HepG2 (cell line): Measurements from ENCODE around the gene SMIM10L2A. TPM values are rescaled to one million over a fixed set of nuclear protein-coding genes. Genes with fewer than 3 reads are reported as not detected.

ENCODE experiments used
- ATAC-seq: fragments of 200-7000 bp; cut with Tn5 transposase; 3 replicates; pipeline ENCODE4 v1.9.1; 2020; ENCODE audit warnings: mild to moderate bottlenecking, moderate library complexity
- BruUV-seq: library from RNA; stranded (reverse); fragments of 400-500 nt; replicated peaks from 2 replicates; lab custom pipeline; 2021; lab: Mats Ljungman, UMichigan
- CTCF ChIA-PET: fragments of 300-600 bp; formaldehyde crosslinking; extraction: SDS; loops from one replicate; lab custom pipeline; 2021; ENCODE audit warnings: low total read pairs, inconsistent platforms, low intra/inter-chr PET ratio; lab: Yijun Ruan, JAX
- POLR2A ChIA-PET: fragments of 350-600 bp; sonication (Branson Sonifier 250); formaldehyde crosslinking; loops from one replicate; lab custom pipeline; 2020; ENCODE audit warnings: antibody characterized with exemption, inconsistent platforms; lab: Yijun Ruan, JAX
- DNase-seq: peaks from one replicate; pipeline ENCODE4 v3.0.0-alpha.2; 2015; ENCODE audit warnings: low spot score
- FAIRE-seq: peaks from 3 replicates; lab custom pipeline; 2011; peaks lifted over from hg19 to GRCh38; lab: Jason Lieb, UNC
- H2AFZ ChIP-seq: one replicate; pipeline ENCODE4 v1.6.1; 2011; ENCODE audit warnings: low read length, inconsistent platforms
- H3K27ac ChIP-seq: fragments of 300-600 bp; 3 replicates; pipeline ENCODE4 v1.8.0; 2011; ENCODE audit warnings: mixed run types, mild to moderate bottlenecking, mixed read lengths, low read length, inconsistent platforms; ENCODE audit not compliant: insufficient read depth; ENCODE audit errors: extremely low read length
- H3K27me3 ChIP-seq, 2 experiments: fragments of 200-600 bp in 1 of 2; 2 replicates in 1 of 2; 3 replicates in 1 of 2; pipeline versions ENCODE4 v1.6.0 to v1.8.0; 2011; ENCODE audit warnings: low read length in 2 of 2, mild to moderate bottlenecking in 2 of 2, moderate library complexity in 2 of 2, inconsistent platforms in 1 of 2; ENCODE audit not compliant: insufficient read depth in 2 of 2, control insufficient read depth in 1 of 2
- H3K36me3 ChIP-seq, 2 experiments: fragments of 200-600 bp in 1 of 2; replicated peaks in 1 of 2; 2 replicates in 1 of 2; 3 replicates in 1 of 2; pipeline versions ENCODE4 v1.5.1 to v1.8.0; 2011; ENCODE audit warnings: low read length in 2 of 2, inconsistent platforms in 1 of 2; ENCODE audit not compliant: insufficient read depth in 2 of 2, control insufficient read depth in 1 of 2
- H3K4me1 ChIP-seq: 2 replicates; pipeline ENCODE4 v1.5.1; 2012; ENCODE audit warnings: low read length, inconsistent platforms; ENCODE audit not compliant: insufficient read depth
- H3K4me2 ChIP-seq: 2 replicates; pipeline ENCODE4 v1.6.0; 2011; ENCODE audit warnings: low read depth, low read length, inconsistent platforms
- H3K4me3 ChIP-seq, 3 experiments: fragments of 200-600 bp in 1 of 3; sonication (generic), shearing (Covaris generic) in 1 of 3; replicated peaks in 1 of 3; 2 replicates each; pipeline ENCODE4 v1.5.1; 2011 to 2016; ENCODE audit warnings: low read length in 3 of 3, inconsistent platforms in 2 of 3, low read depth in 2 of 3, mild to moderate bottlenecking in 2 of 3, control low read depth in 1 of 3, mixed read lengths in 1 of 3; ENCODE audit not compliant: insufficient read depth in 1 of 3
- H3K79me2 ChIP-seq: one replicate; pipeline ENCODE4 v1.6.1; 2011; ENCODE audit warnings: low read length, inconsistent platforms; ENCODE audit not compliant: insufficient read depth
- H3K9ac ChIP-seq: 2 replicates; pipeline ENCODE4 v1.6.0; 2011; ENCODE audit warnings: mild to moderate bottlenecking, low read depth, low read length, inconsistent platforms; ENCODE audit not compliant: insufficient read depth
- H3K9me3 ChIP-seq: 2 replicates; pipeline ENCODE4 v1.5.1; 2012; ENCODE audit warnings: mild to moderate bottlenecking, low read length
- H4K20me1 ChIP-seq: 2 replicates; pipeline ENCODE4 v1.6.0; 2011; ENCODE audit warnings: inconsistent platforms, mild to moderate bottlenecking, low read length, moderate library complexity; ENCODE audit not compliant: insufficient read depth
- ARNTL ChIP-seq: sonication (generic); formaldehyde crosslinking; IDR thresholded peaks from 2 replicates; pipeline ENCODE4 v1.4.0; 2020; ENCODE audit warnings: mild to moderate bottlenecking, missing genetic modification reagents
- ATF7 ChIP-seq, 2 experiments: fragments of 450-650 bp in 1 of 2; sonication (generic) in 1 of 2; formaldehyde crosslinking in 1 of 2; IDR thresholded peaks; 2 replicates each; pipeline versions ENCODE4 v1.4.0 to v1.6.1; 2016 to 2020; ENCODE audit warnings: antibody characterized with exemption in 1 of 2, mild to moderate bottlenecking in 1 of 2, missing genetic modification reagents in 1 of 2
- CEBPB ChIP-seq: IDR thresholded peaks from 2 replicates; pipeline ENCODE4 v1.6.1; 2011; ENCODE audit warnings: low read depth, low read length, improper control_type of control experiment, borderline replicate concordance
- CREB1 ChIP-seq, 2 experiments: fragments of 450-650 bp in 1 of 2; IDR thresholded peaks; 2 replicates each; pipeline ENCODE4 v1.6.1; 2016 to 2017; ENCODE audit warnings: control low read depth in 1 of 2, mild to moderate bottlenecking in 1 of 2, missing compliant biosample characterization in 1 of 2, missing genetic modification characterization in 1 of 2
- HMGA1 ChIP-seq: sonication (generic); formaldehyde crosslinking; conservative IDR thresholded peaks from 2 replicates; pipeline ENCODE4 v1.4.0; 2020; ENCODE audit warnings: missing genetic modification reagents
- MBNL3 ChIP-seq: fragments of 250-450 bp; sonication (Bioruptor Pico); conservative IDR thresholded peaks from 2 replicates; pipeline ENCODE4 v1.8.0; 2022; ENCODE audit warnings: mild to moderate bottlenecking, inconsistent platforms
- MEIS2 ChIP-seq: sonication (generic); formaldehyde crosslinking; IDR thresholded peaks from 2 replicates; pipeline ENCODE4 v1.9.0; 2021; ENCODE audit warnings: mild to moderate bottlenecking, missing genetic modification reagents
- PAX8 ChIP-seq: sonication (generic); formaldehyde crosslinking; IDR thresholded peaks from 2 replicates; pipeline ENCODE4 v1.8.0; 2022; ENCODE audit warnings: mild to moderate bottlenecking, missing genetic modification reagents, borderline replicate concordance
- SAP130 ChIP-seq: IDR thresholded peaks from 2 replicates; pipeline ENCODE4 v1.6.1; 2016; ENCODE audit warnings: low read depth
- THAP11 ChIP-seq: IDR thresholded peaks from 2 replicates; pipeline ENCODE4 v1.6.1; 2016; ENCODE audit warnings: missing biosample characterization, missing genetic modification reagents
- ZKSCAN1 ChIP-seq: fragments of 150-350 bp; IDR thresholded peaks from 2 replicates; pipeline ENCODE4 v1.6.1; 2014; ENCODE audit warnings: low read length
- ZNF3 ChIP-seq: IDR thresholded peaks from 2 replicates; pipeline ENCODE4 v1.7.0; 2017; ENCODE audit warnings: inconsistent platforms
- ZNF367 ChIP-seq: sonication (generic); formaldehyde crosslinking; IDR thresholded peaks from 2 replicates; pipeline ENCODE4 v1.4.0; 2020; ENCODE audit warnings: missing genetic modification reagents, borderline replicate concordance
- ZNF430 ChIP-seq: sonication (generic); formaldehyde crosslinking; IDR thresholded peaks from 2 replicates; pipeline ENCODE4 v1.9.0; 2021; ENCODE audit warnings: mild to moderate bottlenecking, missing genetic modification reagents
- ZNF674 ChIP-seq: sonication (generic); formaldehyde crosslinking; IDR thresholded peaks from 2 replicates; pipeline ENCODE4 v1.5.0; 2020; ENCODE audit warnings: low read depth, mild to moderate bottlenecking, missing genetic modification reagents
- WGBS: methylation state at CpG from one replicate; pipeline ENCODE4 v1.1.6; 2017; ENCODE audit warnings: low lambda C conversion rate; 5-methylcytosine and 5-hydroxymethylcytosine counted together
- in situ Hi-C: cut with HindIII; loops from 2 replicates; pipeline ENCODE4 v1.10.0; 2017; ENCODE audit warnings: low pct_unique_long_range_greater_than_20kb; ENCODE audit not compliant: extremely low pct_ligation_motif_present
- intact Hi-C: fragments of 100-400 bp; cut with micrococcal nuclease; formaldehyde crosslinking; loops from one replicate; pipeline ENCODE4 v1.10.0; 2022; ENCODE audit not compliant: unreplicated experiment
- polyA plus RNA-seq, 8 experiments: library from polyadenylated mRNA; depleted of rRNA in 3 of 8; stranded (reverse) in 7 of 8; unstranded in 1 of 8; fragments of >200 nt; fragmentation: Illumina TruSeq in 4 of 8; extraction: Trizol in 4 of 8; gene quantifications; 2 replicates each; pipeline versions ENCODE4 v1.2.1 to v1.2.3, GENCODE V29; 2011 to 2016; ENCODE audit warnings: low read depth in 4 of 8, missing spikeins in 1 of 8, mixed read lengths in 1 of 8; ENCODE audit not compliant: insufficient read depth in 1 of 8
- total RNA-seq, 5 experiments: library from RNA; depleted of rRNA; stranded (reverse); fragments of >200 nt; fragmentation: Illumina TruSeq; extraction: Trizol; gene quantifications; 2 replicates each; pipeline ENCODE4 v1.2.3, GENCODE V29; 2016; ENCODE audit warnings: low read depth in 1 of 5
- TF ChIP-seq, protein P1 (sequence below), 2 experiments: fragments of 450-650 bp in 1 of 2; sonication (generic) in 1 of 2; formaldehyde crosslinking; IDR thresholded peaks; 2 replicates each; pipeline versions ENCODE4 v1.5.0 to v1.8.0; 2020 to 2022; ENCODE audit warnings: mild to moderate bottlenecking in 1 of 2, missing genetic modification reagents in 1 of 2
- TF ChIP-seq, protein P2 (sequence below): IDR thresholded peaks from 2 replicates; pipeline ENCODE4 v1.6.1; 2016
- TF ChIP-seq, protein P3 (sequence below): sonication (generic); formaldehyde crosslinking; IDR thresholded peaks from 2 replicates; pipeline ENCODE4 v1.4.0; 2020; ENCODE audit warnings: missing genetic modification reagents, mild to moderate bottlenecking, borderline replicate concordance
- TF ChIP-seq, protein P4 (sequence below): sonication (generic); formaldehyde crosslinking; IDR thresholded peaks from 2 replicates; pipeline ENCODE4 v1.5.0; 2020; ENCODE audit warnings: missing genetic modification reagents
- TF ChIP-seq, protein P5 (sequence below): sonication (generic); formaldehyde crosslinking; IDR thresholded peaks from 2 replicates; pipeline ENCODE4 v1.8.1; 2023; ENCODE audit warnings: missing genetic modification reagents, mild to moderate bottlenecking, borderline replicate concordance
- TF ChIP-seq, protein P6 (sequence below): sonication (generic); formaldehyde crosslinking; IDR thresholded peaks from 2 replicates; pipeline ENCODE4 v1.4.0; 2020; ENCODE audit warnings: missing genetic modification reagents

Gene SMIM10L2A
- total and polyA plus RNA-seq, 2 of the 13 experiments (the other 11 are each of a cell fraction or from before 2014, with no cell fraction given) = not detected

DNA sequence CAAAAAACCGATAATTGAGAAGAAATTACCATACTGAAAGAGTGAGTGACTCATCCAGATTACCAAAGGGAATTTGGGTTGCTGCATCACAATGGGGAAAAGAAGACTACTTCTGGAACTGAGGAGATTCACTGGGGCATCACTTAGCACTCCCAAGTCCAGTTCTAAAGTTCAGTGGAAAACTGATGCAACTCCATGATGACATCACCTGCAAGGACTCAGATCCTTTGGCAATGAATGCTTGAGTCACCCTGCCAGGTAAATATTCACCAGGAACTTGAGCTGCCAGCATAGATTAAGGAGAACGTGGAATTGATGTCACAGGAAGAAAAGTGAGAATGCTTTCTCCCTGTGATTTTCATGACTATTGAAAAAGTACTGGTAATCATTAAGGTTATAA is 32.0 kb upstream of the SMIM10L2A start:
- ChIA-PET POLR2A (no interaction called here), CTCF (no interaction called here)
- FAIRE-seq = no peak
- H3K27ac ChIP-seq = no peak overlapping the region
- no peaks in the 10 kb centered on the region for H3K9me3 ChIP-seq
- H3K4me1 ChIP-seq = no peaks in the 10 kb centered on the region
- WGBS = 6% methylated on average over 2 of the region's 2 CpGs
- peak; percentile 51 for DNase-seq
- ATAC-seq = no peak
- no peak overlapping the region for H3K4me3 ChIP-seq
- intact Hi-C loops (no loop called here), in situ Hi-C loops (no loop called here)
- BruUV-seq = no TSS peak
- no peak overlapping the region for H3K4me2 ChIP-seq
- H3K27me3 ChIP-seq = no peaks in the 10 kb centered on the region
- H3K9ac ChIP-seq = no peak overlapping the region
- H2AFZ ChIP-seq = no peak overlapping the region
- no peaks in the 10 kb centered on the region for H3K36me3 ChIP-seq
- H4K20me1 ChIP-seq = no peaks in the 10 kb centered on the region
- H3K79me2 ChIP-seq = no peaks in the 10 kb centered on the region
- TF ChIP-seq, protein P1, sequence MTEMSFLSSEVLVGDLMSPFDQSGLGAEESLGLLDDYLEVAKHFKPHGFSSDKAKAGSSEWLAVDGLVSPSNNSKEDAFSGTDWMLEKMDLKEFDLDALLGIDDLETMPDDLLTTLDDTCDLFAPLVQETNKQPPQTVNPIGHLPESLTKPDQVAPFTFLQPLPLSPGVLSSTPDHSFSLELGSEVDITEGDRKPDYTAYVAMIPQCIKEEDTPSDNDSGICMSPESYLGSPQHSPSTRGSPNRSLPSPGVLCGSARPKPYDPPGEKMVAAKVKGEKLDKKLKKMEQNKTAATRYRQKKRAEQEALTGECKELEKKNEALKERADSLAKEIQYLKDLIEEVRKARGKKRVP (CRISPR knock-in tag; IDR thresholded peaks at IDR 0.05) = peak in 1 of 2 experiments; percentile 96; a peak in 2 of 4 replicates
- TF ChIP-seq ARNTL (CRISPR knock-in tag) (no peak), PAX8 (no peak), THAP11 (CRISPR knock-in tag) (0 out of 2 replicates have a peak, but pooled peaks have one; percentile 24), CREB1 (IDR thresholded peaks at IDR 0.05) (0 out of 2 replicates have a peak, but pooled peaks have one; percentile 47), CREB1 (CRISPR knock-in tag; IDR thresholded peaks at IDR 0.05) (no peak), CEBPB (peak; percentile 74), MEIS2 (CRISPR knock-in tag) (no peak), ZKSCAN1 (no peak), ZNF3 (CRISPR knock-in tag) (no peak), ATF7 (IDR thresholded peaks at IDR 0.05) (peak; percentile 65), ATF7 (CRISPR knock-in tag; IDR thresholded peaks at IDR 0.05) (no peak), MBNL3 (CRISPR knock-in tag) (no peak), ZNF430 (CRISPR knock-in tag) (no peak), HMGA1 (CRISPR knock-in tag) (no peak), SAP130 (CRISPR knock-in tag) (no peak), ZNF367 (CRISPR knock-in tag) (no peak), ZNF674 (no peak)
- TF ChIP-seq, protein P2, sequence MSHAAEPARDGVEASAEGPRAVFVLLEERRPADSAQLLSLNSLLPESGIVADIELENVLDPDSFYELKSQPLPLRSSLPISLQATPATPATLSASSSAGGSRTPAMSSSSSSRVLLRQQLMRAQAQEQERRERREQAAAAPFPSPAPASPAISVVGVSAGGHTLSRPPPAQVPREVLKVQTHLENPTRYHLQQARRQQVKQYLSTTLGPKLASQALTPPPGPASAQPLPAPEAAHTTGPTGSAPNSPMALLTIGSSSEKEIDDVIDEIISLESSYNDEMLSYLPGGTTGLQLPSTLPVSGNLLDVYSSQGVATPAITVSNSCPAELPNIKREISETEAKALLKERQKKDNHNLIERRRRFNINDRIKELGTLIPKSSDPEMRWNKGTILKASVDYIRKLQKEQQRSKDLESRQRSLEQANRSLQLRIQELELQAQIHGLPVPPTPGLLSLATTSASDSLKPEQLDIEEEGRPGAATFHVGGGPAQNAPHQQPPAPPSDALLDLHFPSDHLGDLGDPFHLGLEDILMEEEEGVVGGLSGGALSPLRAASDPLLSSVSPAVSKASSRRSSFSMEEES (CRISPR knock-in tag) = no peak
- TF ChIP-seq, protein P3, sequence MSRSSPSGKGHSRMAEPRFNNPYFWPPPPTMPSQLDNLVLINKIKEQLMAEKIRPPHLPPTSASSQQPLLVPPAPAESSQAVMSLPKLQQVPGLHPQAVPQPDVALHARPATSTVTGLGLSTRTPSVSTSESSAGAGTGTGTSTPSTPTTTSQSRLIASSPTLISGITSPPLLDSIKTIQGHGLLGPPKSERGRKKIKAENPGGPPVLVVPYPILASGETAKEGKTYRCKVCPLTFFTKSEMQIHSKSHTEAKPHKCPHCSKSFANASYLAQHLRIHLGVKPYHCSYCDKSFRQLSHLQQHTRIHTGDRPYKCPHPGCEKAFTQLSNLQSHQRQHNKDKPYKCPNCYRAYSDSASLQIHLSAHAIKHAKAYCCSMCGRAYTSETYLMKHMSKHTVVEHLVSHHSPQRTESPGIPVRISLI (CRISPR knock-in tag) = no peak
- TF ChIP-seq, protein P4, sequence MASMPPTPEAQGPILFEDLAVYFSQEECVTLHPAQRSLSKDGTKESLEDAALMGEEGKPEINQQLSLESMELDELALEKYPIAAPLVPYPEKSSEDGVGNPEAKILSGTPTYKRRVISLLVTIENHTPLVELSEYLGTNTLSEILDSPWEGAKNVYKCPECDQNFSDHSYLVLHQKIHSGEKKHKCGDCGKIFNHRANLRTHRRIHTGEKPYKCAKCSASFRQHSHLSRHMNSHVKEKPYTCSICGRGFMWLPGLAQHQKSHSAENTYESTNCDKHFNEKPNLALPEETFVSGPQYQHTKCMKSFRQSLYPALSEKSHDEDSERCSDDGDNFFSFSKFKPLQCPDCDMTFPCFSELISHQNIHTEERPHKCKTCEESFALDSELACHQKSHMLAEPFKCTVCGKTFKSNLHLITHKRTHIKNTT (CRISPR knock-in tag) = no peak
- TF ChIP-seq, protein P5, sequence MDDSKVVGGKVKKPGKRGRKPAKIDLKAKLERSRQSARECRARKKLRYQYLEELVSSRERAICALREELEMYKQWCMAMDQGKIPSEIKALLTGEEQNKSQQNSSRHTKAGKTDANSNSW (CRISPR knock-in tag) = no peak
- TF ChIP-seq, protein P6, sequence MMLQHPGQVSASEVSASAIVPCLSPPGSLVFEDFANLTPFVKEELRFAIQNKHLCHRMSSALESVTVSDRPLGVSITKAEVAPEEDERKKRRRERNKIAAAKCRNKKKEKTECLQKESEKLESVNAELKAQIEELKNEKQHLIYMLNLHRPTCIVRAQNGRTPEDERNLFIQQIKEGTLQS (CRISPR knock-in tag) = peak; percentile 81
